Measurements from ENCODE around the gene GPATCH1.

GRCh38 chr19:33111587-33111986 is 30.6 kb downstream of the GPATCH1 start:
- no peak for TF ChIP-seq CTCF (IDR thresholded peaks at IDR 0.05; ENCODE audit: borderline replicate concordance, extremely low read depth, low read length, poor library complexity, severe bottlenecking)
- TF ChIP-seq EZH2 (IDR thresholded peaks at IDR 0.05; ENCODE audit: borderline replicate concordance, low read depth, low read length, severe bottlenecking), result no peak
